Activated gamma-delta T cell treated with anti-CD3 and anti-CD28 coated beads, Interleukin-2, amount 50 U/mL, for 16 hours (primary cell): ENCODE measurements around the gene GOLGA1.
"Not testable (repeated sequence)": the region's sequence is repeated elsewhere in the genome, so short reads cannot be mapped to it uniquely, and the experiment has no call there.

Source experiments
- DNase-seq: peaks from one replicate; pipeline ENCODE4 v3.0.0-alpha.2; 2020; ENCODE audit warnings: low read depth

The GOLGA1 gene

GRCh38 chr9:124857533-124858162 is 83.2 kb downstream of the GOLGA1 start:
- DNase-seq = no peak

GRCh38 chr9:124855944-124856765 is 84.7 kb downstream of the GOLGA1 start:
- DNase-seq = no peak

GRCh38 chr9:124855566-124855943 is 85.3 kb downstream of the GOLGA1 start:
- no peak for DNase-seq

- DNase-seq = no peak
These were observed 86.1 kb downstream of the GOLGA1 start for GRCh38 chr9:124854822-124855221.

GRCh38 chr9:124854161-124854560 is 86.7 kb downstream of the GOLGA1 start:
- DNase-seq = no peak

- DNase-seq = no peak
These were observed 87.2 kb downstream of the GOLGA1 start for GRCh38 chr9:124853605-124854143.

- peak; percentile 70 for DNase-seq
These were observed 87.9 kb downstream of the GOLGA1 start, which contains the start of gene WDR38 for GRCh38 chr9:124852829-124853531. Gene WDR38, plus strand, starts transcription at chr9:124853460. Its CDS starts 72 bp downstream, at chr9:124853532.

GRCh38 chr9:124852121-124852828 is 88.6 kb downstream of the GOLGA1 start:
- DNase-seq = no peak

- DNase-seq = no peak
These were observed 91.1 kb downstream of the GOLGA1 start for GRCh38 chr9:124849801-124850200.

- no peak for DNase-seq
These were observed 93.9 kb downstream of the GOLGA1 start for GRCh38 chr9:124846969-124847368.

GRCh38 chr9:124846467-124846866 is 94.4 kb downstream of the GOLGA1 start:
- not testable (repeated sequence) for DNase-seq

GRCh38 chr9:124844291-124844690 is 96.6 kb downstream of the GOLGA1 start:
- no peak for DNase-seq

- no peak for DNase-seq
These were observed 97.3 kb downstream of the GOLGA1 start for GRCh38 chr9:124843456-124844034.

GRCh38 chr9:124841075-124841821 is 99.6 kb downstream of the GOLGA1 start:
- no peak for DNase-seq

GRCh38 chr9:124840300-124840833 is 100.5 kb downstream of the GOLGA1 start:
- DNase-seq = no peak

- DNase-seq = no peak
These were observed 101.1 kb downstream of the GOLGA1 start for GRCh38 chr9:124839612-124840299.

GRCh38 chr9:124838567-124839275 is 102.2 kb downstream of the GOLGA1 start:
- DNase-seq = not testable (repeated sequence)

GRCh38 chr9:124838132-124838531 is 102.8 kb downstream of the GOLGA1 start:
- DNase-seq = not testable (repeated sequence)

GRCh38 chr9:124835026-124835557 is 105.8 kb downstream of the GOLGA1 start:
- no peak for DNase-seq
